COLO668 (cell line): ENCODE results near the gene ZNF653.
A peak's percentile ranks its signal among the peaks of the same experiment; 100 is the strongest.

ENCODE experiments used
- DNase-seq: peaks from one replicate; lab custom pipeline; 2025; ENCODE audit not compliant: unreplicated experiment; lab: John Stamatoyannopoulos, UW

Gene ZNF653

DNA sequence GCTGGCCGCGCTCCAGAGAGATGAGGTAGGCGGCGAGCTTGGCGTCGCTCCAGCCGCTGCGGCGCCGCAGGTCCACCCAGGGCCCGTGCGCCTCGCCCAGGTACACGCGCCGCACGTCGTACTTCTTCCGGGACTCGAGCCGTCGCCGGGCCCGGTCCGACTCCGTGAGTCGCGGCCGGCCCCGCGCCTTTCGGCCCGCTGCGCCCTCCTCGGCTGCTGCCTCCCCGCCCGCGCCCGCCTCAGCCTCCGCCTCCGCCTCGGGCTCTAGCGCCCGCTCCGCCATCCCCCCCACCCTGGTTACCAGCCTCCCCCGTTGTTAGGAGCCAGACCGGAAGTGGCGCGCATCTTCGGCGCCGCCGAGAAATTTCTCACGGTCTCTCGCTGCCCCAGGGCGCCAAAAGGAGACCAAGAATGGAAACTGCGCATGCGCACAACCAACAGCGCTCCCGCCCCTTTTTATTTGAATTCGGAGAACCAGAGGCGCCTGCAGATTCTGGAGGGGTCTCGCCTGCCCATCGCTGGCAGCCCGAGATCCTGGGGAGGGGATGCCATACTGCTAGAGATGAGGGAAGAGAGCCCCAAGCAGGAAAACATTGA is at the start of gene ZNF653:
Gene ZNF653 (minus strand): TSS at position 336 of the 597 bp plus-strand sequence. CDS start 53 bp downstream, at position 283.
- DNase-seq = peak; percentile 95

- no peak for DNase-seq
Measured at GRCh38 chr19:11555246-11555645, 49.6 kb upstream of the ZNF653 start.

- DNase-seq = no peak
Measured at GRCh38 chr19:11554160-11554559, 48.5 kb upstream of the ZNF653 start.

DNA sequence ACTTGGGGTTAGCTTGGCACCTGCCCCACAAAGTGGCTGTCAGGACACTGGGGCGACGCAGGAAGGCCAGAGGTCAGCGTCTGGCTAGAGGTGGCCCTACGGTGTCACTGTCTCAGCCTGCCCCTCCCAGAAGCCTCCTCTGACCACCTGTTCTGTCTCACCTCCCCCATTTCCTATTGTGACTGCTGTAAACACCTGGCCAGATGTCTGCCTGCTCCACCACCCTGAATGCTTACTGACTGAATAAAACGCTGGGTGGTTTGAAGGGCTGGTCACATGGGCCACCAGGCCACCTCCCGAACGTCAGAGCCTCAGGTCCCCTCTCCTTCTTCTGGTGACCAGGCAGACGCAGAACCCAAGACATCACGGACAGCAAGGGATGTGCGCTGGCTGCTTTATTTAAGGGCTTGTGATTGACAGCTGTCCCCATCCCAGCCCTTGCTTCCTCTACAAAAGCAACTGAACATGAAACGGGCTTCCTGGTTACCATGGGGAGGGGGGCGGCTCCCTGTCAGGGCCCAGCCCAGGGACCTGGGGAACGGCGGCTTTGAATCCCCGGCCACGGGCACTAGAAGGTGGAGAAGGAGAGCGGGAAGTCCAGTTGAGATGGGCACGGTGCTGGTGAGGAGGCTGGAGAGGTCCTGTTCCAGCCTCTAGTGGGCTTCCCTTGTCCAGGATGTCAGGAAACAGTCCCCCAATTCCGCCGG is 47.2 kb upstream of the ZNF653 start:
- no peak for DNase-seq

GRCh38 chr19:11551603-11552235 is 46.1 kb upstream of the ZNF653 start:
- no peak for DNase-seq

DNA sequence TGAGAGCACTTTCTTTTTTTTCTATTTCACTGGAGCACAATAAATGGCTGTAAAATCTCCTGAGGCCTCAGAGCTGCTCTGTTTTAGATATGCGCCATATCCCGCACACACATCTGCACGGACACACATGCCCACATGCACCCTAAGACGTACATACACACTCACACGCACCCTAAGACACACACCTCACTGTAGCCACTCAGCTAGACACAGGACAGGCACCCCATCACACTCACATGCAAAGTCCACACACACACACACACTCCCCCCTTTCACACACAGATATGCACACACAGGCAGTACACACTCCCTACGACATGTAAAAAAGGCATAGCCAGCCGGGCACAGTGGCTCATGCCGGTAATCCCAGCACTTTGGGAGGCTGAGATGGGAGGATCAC is 44.6 kb upstream of the ZNF653 start:
- no peak for DNase-seq

DNA sequence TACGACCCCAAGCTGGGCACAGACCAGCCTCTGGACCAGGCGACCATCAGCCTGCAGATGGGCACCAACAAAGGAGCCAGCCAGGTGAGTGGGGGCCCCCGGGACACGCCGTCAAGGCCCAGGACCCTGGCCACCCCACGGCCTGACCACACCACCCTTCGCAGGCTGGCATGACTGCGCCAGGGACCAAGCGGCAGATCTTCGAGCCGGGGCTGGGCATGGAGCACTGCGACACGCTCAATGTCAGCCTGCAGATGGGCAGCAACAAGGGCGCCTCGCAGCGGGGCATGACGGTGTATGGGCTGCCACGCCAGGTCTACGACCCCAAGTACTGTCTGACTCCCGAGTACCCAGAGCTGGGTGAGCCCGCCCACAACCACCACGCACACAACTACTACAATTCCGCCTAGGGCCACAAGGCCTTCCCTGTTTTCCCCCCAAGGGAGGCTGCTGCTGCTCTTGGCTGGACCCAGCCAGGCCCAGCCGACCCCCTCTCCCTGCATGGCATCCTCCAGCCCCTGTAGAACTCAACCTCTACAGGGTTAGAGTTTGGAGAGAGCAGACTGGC is 43.8 kb upstream of the ZNF653 start:
- no peak for DNase-seq

DNA sequence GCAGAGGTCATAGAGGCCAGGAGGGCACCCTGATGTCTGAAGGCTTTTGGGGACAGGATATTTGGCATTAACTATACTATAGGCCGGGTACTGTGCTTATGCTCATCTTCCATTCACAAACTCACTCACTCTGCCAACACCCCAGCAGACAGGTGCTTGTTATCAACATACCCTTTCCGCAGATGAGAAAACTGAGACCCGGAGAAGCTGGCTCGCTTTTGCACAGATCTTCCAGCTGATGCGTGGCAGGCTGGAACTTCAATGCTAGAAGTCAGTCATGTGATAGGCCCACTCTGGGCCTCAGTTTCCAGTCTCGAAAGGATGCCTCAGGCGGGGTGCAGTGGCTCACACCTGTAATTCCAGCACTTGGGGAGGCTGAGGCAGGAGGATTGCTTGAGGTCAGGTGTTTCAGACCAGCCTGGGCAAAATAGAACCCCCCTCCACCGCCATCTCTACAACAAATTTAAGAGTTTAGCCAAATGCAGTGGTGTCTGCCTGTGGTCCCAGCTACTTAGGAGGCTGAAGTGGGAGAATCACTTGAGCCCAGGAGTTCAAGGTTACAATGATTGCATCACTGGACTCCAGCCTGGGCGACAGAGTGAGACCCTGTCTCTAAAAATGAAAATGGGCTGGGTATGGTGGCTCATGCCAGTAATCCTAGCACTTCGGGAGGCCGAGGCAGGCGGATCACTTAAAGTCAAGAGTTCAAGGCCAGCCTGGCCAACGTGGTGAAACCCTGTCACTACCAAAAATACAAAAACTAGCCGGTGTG is 42.5 kb upstream of the ZNF653 start:
- no peak for DNase-seq

DNA sequence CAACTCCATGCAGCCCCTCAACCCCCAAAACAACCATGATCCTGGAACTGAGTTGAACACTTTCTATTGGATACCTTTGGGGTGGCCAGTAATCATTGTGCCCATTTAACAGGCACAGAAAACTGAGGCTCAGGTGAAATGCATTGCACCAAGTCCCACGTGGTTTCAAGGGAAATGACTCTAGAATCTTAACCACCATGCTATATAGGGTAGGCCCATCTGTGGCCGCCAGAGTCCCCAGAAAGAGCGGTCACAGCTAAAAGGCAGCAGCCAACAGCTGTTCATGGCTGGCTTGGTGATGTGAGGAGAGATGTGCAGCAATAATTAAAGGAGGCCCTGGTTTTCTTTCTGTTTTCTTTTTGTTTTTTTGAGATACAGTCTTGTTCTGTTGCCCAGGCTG is 35.6 kb upstream of the ZNF653 start:
- DNase-seq = no peak

DNA sequence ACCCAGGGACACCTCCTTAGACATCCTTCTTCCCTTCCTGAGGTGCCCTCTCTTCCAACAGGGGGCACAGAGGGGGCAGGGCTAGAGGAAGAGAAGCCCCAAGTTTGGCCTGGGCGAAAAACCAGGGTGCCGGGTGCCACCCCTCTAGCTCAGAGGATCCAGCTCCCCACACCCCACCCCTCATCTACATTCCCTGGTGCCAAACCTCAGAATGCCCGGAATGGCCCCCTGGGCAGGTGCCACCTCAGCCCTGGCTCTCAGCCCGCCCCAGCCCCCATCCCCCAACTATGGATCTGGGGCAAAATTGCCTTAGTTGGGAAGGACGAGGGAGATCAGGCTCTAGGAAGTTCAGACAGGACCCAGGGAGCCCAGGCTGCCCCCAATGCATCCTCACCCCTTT is 35.0 kb upstream of the ZNF653 start:
- no peak for DNase-seq

- DNase-seq = no peak
Measured at GRCh38 chr19:11539495-11540365, 34.1 kb upstream of the ZNF653 start.

- no peak for DNase-seq
Measured at GRCh38 chr19:11538232-11539036, 32.8 kb upstream of the ZNF653 start, which contains the start of gene CNN1. TSS of gene CNN1 (plus strand) at chr19:11538851. CDS start at chr19:11538928, 77 bp downstream.

- DNase-seq = peak; percentile 92
Measured at GRCh38 chr19:11535792-11536595, 30.4 kb upstream of the ZNF653 start.

DNA sequence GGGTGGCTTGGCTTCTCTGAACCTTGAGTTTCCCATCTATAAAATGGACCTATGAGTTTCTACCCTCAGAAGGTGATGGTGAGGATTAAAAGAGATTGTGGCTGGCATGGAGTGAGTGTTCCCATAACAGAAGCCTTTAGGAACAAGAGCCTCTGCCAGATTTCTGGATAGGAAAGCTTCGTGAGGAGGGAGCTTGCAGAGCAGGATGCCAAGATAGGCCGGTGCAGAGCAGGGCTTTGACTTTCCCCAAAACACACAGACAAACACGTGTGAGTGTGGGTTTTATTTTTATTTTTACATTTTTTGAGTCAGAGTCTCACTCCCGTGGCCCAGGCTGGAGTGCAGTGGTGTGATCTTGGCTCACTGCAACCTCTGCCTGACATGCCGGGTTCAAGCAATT is 29.3 kb upstream of the ZNF653 start:
- no peak for DNase-seq

DNA sequence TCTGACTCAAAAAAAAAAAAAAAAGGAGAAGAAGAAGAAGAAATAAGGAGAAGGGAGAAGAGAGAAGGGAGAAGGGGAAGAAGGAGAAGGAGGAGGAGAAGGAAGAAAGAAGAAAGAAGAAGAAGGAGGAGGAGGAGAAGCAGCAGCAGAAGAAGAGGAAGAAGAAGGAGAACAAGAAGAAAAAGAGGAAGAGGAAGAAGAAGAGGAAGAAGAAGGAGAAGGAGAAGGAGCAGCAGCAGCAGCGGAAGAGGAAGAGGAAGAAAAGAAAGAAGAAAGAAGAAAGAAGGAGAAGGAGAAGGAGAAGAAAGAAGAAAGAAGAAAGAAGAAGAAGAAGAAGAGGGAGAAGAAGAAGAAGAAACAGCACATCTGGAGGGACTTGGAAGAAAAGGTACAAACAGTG is 28.9 kb upstream of the ZNF653 start:
- no peak for DNase-seq

GRCh38 chr19:11530432-11530831 is 24.8 kb upstream of the ZNF653 start:
- peak; percentile 72 for DNase-seq

DNA sequence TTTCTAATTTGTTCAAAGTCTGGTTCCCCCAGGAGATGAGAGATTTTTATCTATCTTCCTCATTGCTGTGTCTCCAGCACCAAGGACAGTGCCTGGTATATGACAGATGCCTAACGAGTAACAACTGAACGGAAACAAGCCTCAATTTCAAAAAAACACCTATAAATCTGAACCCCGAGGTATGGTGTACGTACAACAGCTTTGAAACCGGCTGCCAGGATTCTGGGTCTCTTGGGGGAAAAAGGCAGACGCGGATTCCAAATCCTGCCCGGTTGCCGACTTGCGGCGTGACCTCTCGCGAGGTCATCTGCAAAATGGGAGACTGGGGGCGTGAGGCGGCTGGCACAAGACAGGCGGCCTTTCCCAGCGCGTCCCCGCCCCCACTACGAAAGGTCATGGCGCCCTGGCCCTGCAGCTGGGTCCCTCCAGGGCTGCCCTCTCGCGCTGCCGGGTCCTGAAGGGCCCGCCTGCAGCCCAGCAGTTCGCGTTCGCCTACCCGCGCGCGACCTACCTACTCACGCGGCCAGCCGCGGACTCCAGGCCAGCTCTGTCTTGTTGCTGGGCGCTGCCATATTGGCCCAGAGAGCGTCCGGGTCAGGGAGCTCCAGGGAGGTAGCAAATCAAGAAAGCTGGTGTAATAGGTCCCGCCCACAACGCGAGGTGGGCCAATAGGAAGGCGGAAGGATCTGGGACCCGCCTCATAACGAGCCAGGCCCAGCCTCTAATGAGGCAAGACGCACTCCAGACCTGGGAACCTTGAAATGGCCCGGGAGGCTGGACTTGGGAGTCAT is 23.1 kb upstream of the ZNF653 start, which contains the start of gene ECSIT:
Gene ECSIT (minus strand): TSS at position 584 of the 791 bp plus-strand sequence. CDS start 9,964 bp downstream, outside the sequence.
- peak; percentile 96 for DNase-seq

- no peak for DNase-seq
Measured at GRCh38 chr19:11519138-11519537, 13.5 kb upstream of the ZNF653 start.
